WTC11 (cell line): ENCODE data around the gene SBF2. TPM values are rescaled to one million over a fixed set of nuclear protein-coding genes. Genes with fewer than 3 reads are reported as not detected.

ENCODE experiments used
- ATAC-seq: fragments of 200-7000 bp; cut with Tn5 transposase; 2 replicates; pipeline ENCODE4 v1.10.0; 2021; ENCODE audit warnings: mild to moderate bottlenecking, moderate library complexity
- CTCF ChIA-PET: fragments of 300-600 bp; sonication (Branson Sonifier 250); formaldehyde crosslinking; loops from one replicate; lab custom pipeline; 2021; ENCODE audit warnings: antibody characterized with exemption; lab: Charles Lee
- POLR2A ChIA-PET: fragments of 350-600 bp; sonication (Branson Sonifier 250); formaldehyde crosslinking; loops from one replicate; lab custom pipeline; 2021; ENCODE audit warnings: antibody characterized with exemption; lab: Charles Lee
- DNase-seq: peaks from one replicate; pipeline ENCODE4 v3.0.0; 2021; ENCODE audit warnings: low spot score
- H3K27ac Mint-ChIP-seq: 2 replicates; pipeline ENCODE4 v1.8.0; 2021; ENCODE audit warnings: mixed read lengths
- H3K27me3 Mint-ChIP-seq: 2 replicates; pipeline ENCODE4 v1.8.0; 2021; ENCODE audit warnings: low read depth, mild to moderate bottlenecking, moderate library complexity, mixed read lengths
- H3K36me3 Mint-ChIP-seq: 2 replicates; pipeline ENCODE4 v1.8.0; 2021; ENCODE audit warnings: mixed read lengths
- H3K4me1 Mint-ChIP-seq: 2 replicates; pipeline ENCODE4 v1.8.0; 2022; ENCODE audit warnings: mixed read lengths
- H3K4me3 Mint-ChIP-seq: 2 replicates; pipeline ENCODE4 v1.8.0; 2021; ENCODE audit warnings: mild to moderate bottlenecking, moderate library complexity, mixed read lengths
- H3K9me3 Mint-ChIP-seq: 2 replicates; pipeline ENCODE4 v1.8.0; 2021; ENCODE audit warnings: mixed read lengths
- AR ChIP-seq: fragments of 250-450 bp; sonication (Bioruptor Pico); IDR thresholded peaks from 2 replicates; pipeline ENCODE4 v1.9.0; 2021; ENCODE audit warnings: mild to moderate bottlenecking
- CDX4 ChIP-seq: fragments of 250-450 bp; sonication (Bioruptor Pico); IDR thresholded peaks from 2 replicates; pipeline ENCODE4 v1.9.0; 2021; ENCODE audit warnings: moderate library complexity, mild to moderate bottlenecking, inconsistent platforms, borderline replicate concordance
- E2F1 ChIP-seq: sonication (generic); formaldehyde crosslinking; IDR thresholded peaks from 2 replicates; pipeline ENCODE4 v1.8.0; 2022; ENCODE audit warnings: mild to moderate bottlenecking, missing genetic modification reagents
- ELF4 ChIP-seq: sonication (generic); formaldehyde crosslinking; IDR thresholded peaks from 2 replicates; pipeline ENCODE4 v1.8.1; 2022; ENCODE audit warnings: low read depth, mild to moderate bottlenecking, moderate library complexity, missing genetic modification reagents
- EMX1 ChIP-seq: fragments of 250-450 bp; sonication (Bioruptor Pico); IDR thresholded peaks from 2 replicates; pipeline ENCODE4 v1.8.0; 2021; ENCODE audit warnings: mild to moderate bottlenecking
- ERG ChIP-seq: fragments of 250-450 bp; sonication (Bioruptor Pico); IDR thresholded peaks from 2 replicates; pipeline ENCODE4 v1.8.0; 2021; ENCODE audit warnings: mild to moderate bottlenecking
- ESRRA ChIP-seq: sonication (generic); formaldehyde crosslinking; IDR thresholded peaks from 2 replicates; pipeline ENCODE4 v1.8.1; 2022; ENCODE audit warnings: mild to moderate bottlenecking, missing genetic modification reagents, borderline replicate concordance
- ETV6 ChIP-seq: sonication (generic); formaldehyde crosslinking; IDR thresholded peaks from 2 replicates; pipeline ENCODE4 v1.8.1; 2022; ENCODE audit warnings: mild to moderate bottlenecking, missing genetic modification reagents
- FOXP1 ChIP-seq: sonication (generic); formaldehyde crosslinking; IDR thresholded peaks from 2 replicates; pipeline ENCODE4 v1.8.0; 2022; ENCODE audit warnings: missing genetic modification reagents, mild to moderate bottlenecking, moderate library complexity, borderline replicate concordance
- HMGXB4 ChIP-seq: sonication (generic); formaldehyde crosslinking; IDR thresholded peaks from 2 replicates; pipeline ENCODE4 v1.8.1; 2023; ENCODE audit warnings: mild to moderate bottlenecking, moderate library complexity, missing genetic modification reagents
- NFE2L1 ChIP-seq: sonication (generic); formaldehyde crosslinking; IDR thresholded peaks from 2 replicates; pipeline ENCODE4 v1.8.1; 2023; ENCODE audit warnings: missing genetic modification reagents
- NR3C1 ChIP-seq: sonication (generic); formaldehyde crosslinking; conservative IDR thresholded peaks from 2 replicates; pipeline ENCODE4 v1.8.1; 2023; ENCODE audit warnings: low read depth, mild to moderate bottlenecking, missing genetic modification reagents
- PREB ChIP-seq: sonication (generic); formaldehyde crosslinking; IDR thresholded peaks from 2 replicates; pipeline ENCODE4 v1.8.1; 2022; ENCODE audit warnings: mild to moderate bottlenecking, missing genetic modification reagents, moderate library complexity, borderline replicate concordance
- SP1 ChIP-seq: sonication (generic); formaldehyde crosslinking; conservative IDR thresholded peaks from 2 replicates; pipeline ENCODE4 v1.8.1; 2022; ENCODE audit warnings: missing genetic modification reagents
- TCF7 ChIP-seq: sonication (generic); formaldehyde crosslinking; IDR thresholded peaks from 2 replicates; pipeline ENCODE4 v1.8.0; 2022; ENCODE audit warnings: mild to moderate bottlenecking, low read depth, missing genetic modification reagents, moderate library complexity
- ZNF121 ChIP-seq: sonication (generic); formaldehyde crosslinking; IDR thresholded peaks from 2 replicates; pipeline ENCODE4 v1.8.0; 2023; ENCODE audit warnings: missing genetic modification reagents
- ZNF138 ChIP-seq: sonication (generic); formaldehyde crosslinking; conservative IDR thresholded peaks from 2 replicates; pipeline ENCODE4 v1.8.1; 2022; ENCODE audit warnings: mild to moderate bottlenecking, moderate library complexity, missing genetic modification reagents
- ZNF263 ChIP-seq: sonication (generic); formaldehyde crosslinking; IDR thresholded peaks from 2 replicates; pipeline ENCODE4 v1.8.1; 2022; ENCODE audit warnings: low read depth, mild to moderate bottlenecking, moderate library complexity, missing genetic modification reagents
- ZNF317 ChIP-seq: sonication (generic); formaldehyde crosslinking; IDR thresholded peaks from 2 replicates; pipeline ENCODE4 v1.8.1; 2023; ENCODE audit warnings: low read depth, mild to moderate bottlenecking, moderate library complexity, missing genetic modification reagents, borderline replicate concordance
- total RNA-seq: library from RNA; stranded (reverse); gene quantifications from 3 replicates; pipeline ENCODE4 v1.2.3, GENCODE V29; 2021

The SBF2 gene
- total RNA-seq, 1 experiment from 2014 or later = 47.6 TPM

- H3K36me3 Mint-ChIP-seq = peaks cover 12% of the 10 kb centered on the region
- TF ChIP-seq ETV6 (CRISPR knock-in tag) (peak; percentile 43; the same call in 1 of the 2 replicates), EMX1 (0 out of 2 replicates have a peak, but pooled peaks have one; percentile 25), SP1 (CRISPR knock-in tag) (peak; percentile 5; the same call in 1 of the 2 replicates), HMGXB4 (CRISPR knock-in tag) (no peak)
- TF ChIP-seq, all 79 proteins: peak for 3
- Mint-ChIP-seq H3K4me3 (peak overlapping the region; percentile 97), H3K27me3 (peaks cover 55% of the 10 kb centered on the region), H3K9me3 (no peaks in the 10 kb centered on the region), H3K27ac (peak overlapping the region; percentile 50), H3K4me1 (peaks cover 23% of the 10 kb centered on the region)
- DNase-seq = peak; percentile 45
- ChIA-PET POLR2A (interaction anchor here (0.5 to 6.5 kb wide), 12 partner anchors 9 to 430 kb away, joined by 3 to 37 read pairs (median 4); partner anchors contain the start of genes RNF141 and SBF2), CTCF (interaction anchor here (0.6 to 9.9 kb wide), 27 partner anchors 8 to 550 kb away, joined by 3 to 149 read pairs (median 5); partner anchors contain the start of gene RNF141)
- ATAC-seq = peak; percentile 5
Observed at GRCh38 chr11:10303558-10304363, 9.7 kb upstream of the SBF2 start.

GRCh38 chr11:10302744-10303557 is 8.9 kb upstream of the SBF2 start:
- ChIA-PET CTCF (interaction anchor here (0.7 to 9.9 kb wide), 11 partner anchors 10 to 544 kb away, joined by 3 to 149 read pairs (median 5); no protein-coding TSS in a partner anchor), POLR2A (interaction anchor here (1.1 to 6.5 kb wide), 3 partner anchors 10 to 49 kb away, joined by 3 to 37 read pairs (median 5); no protein-coding TSS in a partner anchor)
- Mint-ChIP-seq H3K27ac (peak overlapping the region; percentile 62; the same call in 1 of the 2 replicates), H3K4me3 (peak overlapping the region; percentile 97), H3K27me3 (peaks cover 55% of the 10 kb centered on the region), H3K36me3 (peaks cover 12% of the 10 kb centered on the region), H3K4me1 (peaks cover 16% of the 10 kb centered on the region), H3K9me3 (no peaks in the 10 kb centered on the region)
- DNase-seq = peak; percentile 62
- ATAC-seq = peak; percentile 3
- TF ChIP-seq ZNF317 (CRISPR knock-in tag) (no peak), FOXP1 (peak; percentile 59; the same call in 1 of the 2 replicates), PREB (CRISPR knock-in tag) (no peak), ETV6 (CRISPR knock-in tag) (0 out of 2 replicates have a peak, but pooled peaks have one; percentile 22), ZNF138 (no peak; the same call in 1 of the 2 replicates), NFE2L1 (CRISPR knock-in tag) (no peak), ERG (CRISPR knock-in tag) (no peak), NR3C1 (CRISPR knock-in tag) (peak; percentile 74; the same call in 1 of the 2 replicates), ESRRA (CRISPR knock-in tag) (no peak), ZNF121 (CRISPR knock-in tag) (no peak), CDX4 (CRISPR knock-in tag) (no peak), ELF4 (CRISPR knock-in tag) (no peak), E2F1 (CRISPR knock-in tag) (no peak), ZNF263 (CRISPR knock-in tag) (no peak), TCF7 (CRISPR knock-in tag) (no peak), AR (CRISPR knock-in tag) (no peak)
